NB4 (cell line): Measurements from ENCODE around the gene CEBPE.

Experiments used
- DNase-seq: peaks from one replicate; pipeline ENCODE4 v3.0.0; 2010; ENCODE audit warnings: low read depth
- H3K4me3 ChIP-seq: one replicate; pipeline ENCODE4 v1.5.1; 2011; ENCODE audit warnings: mild to moderate bottlenecking, low read depth, low read length, moderate library complexity
- MYC ChIP-seq: IDR thresholded peaks from 2 replicates; pipeline ENCODE4 v1.6.1; 2011; ENCODE audit warnings: low read depth, low read length
- POLR2A ChIP-seq: IDR thresholded peaks from 2 replicates; pipeline ENCODE4 v1.6.1; 2011; ENCODE audit warnings: mild to moderate bottlenecking; ENCODE audit not compliant: insufficient read length; ENCODE audit errors: extremely low read depth
- TF ChIP-seq, protein P1 (sequence below): IDR thresholded peaks from one replicate; pipeline ENCODE4 v1.5.1; 2012; ENCODE audit warnings: low read depth, low read length
- TF ChIP-seq, protein P2 (sequence below): IDR thresholded peaks from 2 replicates; pipeline ENCODE4 v1.6.1; 2011; ENCODE audit warnings: low read depth, low read length

The CEBPE gene

DNA sequence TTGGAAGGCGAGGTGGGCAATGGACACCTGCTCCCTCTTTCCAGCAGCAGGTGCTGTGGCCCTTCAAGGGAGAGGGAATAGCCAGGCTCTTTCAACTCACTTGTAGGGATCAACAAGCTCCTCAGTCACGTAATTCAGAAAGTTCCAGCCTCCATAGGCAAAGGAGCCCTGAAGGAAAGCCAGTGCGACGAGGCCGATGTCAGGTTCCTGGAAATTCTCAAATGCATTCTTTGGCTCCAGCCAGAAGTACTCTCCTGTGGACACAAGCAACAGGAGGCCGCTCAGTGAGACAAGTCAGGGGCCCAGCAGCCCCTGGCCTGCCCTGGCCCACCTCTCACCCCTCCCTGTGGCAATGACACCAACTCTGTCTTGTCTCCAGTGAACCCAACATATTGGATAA is 21.3 kb upstream of the CEBPE start:
- TF ChIP-seq, protein P1, sequence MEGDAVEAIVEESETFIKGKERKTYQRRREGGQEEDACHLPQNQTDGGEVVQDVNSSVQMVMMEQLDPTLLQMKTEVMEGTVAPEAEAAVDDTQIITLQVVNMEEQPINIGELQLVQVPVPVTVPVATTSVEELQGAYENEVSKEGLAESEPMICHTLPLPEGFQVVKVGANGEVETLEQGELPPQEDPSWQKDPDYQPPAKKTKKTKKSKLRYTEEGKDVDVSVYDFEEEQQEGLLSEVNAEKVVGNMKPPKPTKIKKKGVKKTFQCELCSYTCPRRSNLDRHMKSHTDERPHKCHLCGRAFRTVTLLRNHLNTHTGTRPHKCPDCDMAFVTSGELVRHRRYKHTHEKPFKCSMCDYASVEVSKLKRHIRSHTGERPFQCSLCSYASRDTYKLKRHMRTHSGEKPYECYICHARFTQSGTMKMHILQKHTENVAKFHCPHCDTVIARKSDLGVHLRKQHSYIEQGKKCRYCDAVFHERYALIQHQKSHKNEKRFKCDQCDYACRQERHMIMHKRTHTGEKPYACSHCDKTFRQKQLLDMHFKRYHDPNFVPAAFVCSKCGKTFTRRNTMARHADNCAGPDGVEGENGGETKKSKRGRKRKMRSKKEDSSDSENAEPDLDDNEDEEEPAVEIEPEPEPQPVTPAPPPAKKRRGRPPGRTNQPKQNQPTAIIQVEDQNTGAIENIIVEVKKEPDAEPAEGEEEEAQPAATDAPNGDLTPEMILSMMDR = no peak
- TF ChIP-seq MYC (no peak), POLR2A (no peak)
- TF ChIP-seq, protein P2, sequence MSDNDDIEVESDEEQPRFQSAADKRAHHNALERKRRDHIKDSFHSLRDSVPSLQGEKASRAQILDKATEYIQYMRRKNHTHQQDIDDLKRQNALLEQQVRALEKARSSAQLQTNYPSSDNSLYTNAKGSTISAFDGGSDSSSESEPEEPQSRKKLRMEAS = no peak
- DNase-seq = no peak
- no peak overlapping the region for H3K4me3 ChIP-seq

DNA sequence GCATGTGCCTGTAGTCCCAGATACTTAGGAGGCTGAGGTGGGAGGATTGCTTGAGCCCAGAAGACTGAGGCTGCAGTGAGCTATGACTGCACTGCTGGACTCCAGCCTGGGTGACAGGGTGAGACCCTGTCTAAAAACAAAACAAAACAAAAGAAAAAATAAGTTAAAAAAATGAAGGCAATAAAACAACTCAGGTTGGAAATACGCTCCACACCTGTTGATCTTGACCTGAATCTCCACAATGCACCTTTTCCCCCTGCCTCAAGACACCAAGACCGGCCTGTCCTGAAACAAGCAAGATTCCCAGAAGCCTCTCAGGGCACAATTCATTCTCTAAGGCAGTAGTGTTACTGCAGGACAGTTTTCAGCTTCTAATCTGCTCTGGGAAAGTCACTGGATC is 20.8 kb upstream of the CEBPE start:
- no peak overlapping the region for H3K4me3 ChIP-seq
- DNase-seq = no peak
- no peak for TF ChIP-seq MYC
- TF ChIP-seq, protein P1 = no peak
- TF ChIP-seq POLR2A = no peak
- TF ChIP-seq, protein P2 = no peak

DNA sequence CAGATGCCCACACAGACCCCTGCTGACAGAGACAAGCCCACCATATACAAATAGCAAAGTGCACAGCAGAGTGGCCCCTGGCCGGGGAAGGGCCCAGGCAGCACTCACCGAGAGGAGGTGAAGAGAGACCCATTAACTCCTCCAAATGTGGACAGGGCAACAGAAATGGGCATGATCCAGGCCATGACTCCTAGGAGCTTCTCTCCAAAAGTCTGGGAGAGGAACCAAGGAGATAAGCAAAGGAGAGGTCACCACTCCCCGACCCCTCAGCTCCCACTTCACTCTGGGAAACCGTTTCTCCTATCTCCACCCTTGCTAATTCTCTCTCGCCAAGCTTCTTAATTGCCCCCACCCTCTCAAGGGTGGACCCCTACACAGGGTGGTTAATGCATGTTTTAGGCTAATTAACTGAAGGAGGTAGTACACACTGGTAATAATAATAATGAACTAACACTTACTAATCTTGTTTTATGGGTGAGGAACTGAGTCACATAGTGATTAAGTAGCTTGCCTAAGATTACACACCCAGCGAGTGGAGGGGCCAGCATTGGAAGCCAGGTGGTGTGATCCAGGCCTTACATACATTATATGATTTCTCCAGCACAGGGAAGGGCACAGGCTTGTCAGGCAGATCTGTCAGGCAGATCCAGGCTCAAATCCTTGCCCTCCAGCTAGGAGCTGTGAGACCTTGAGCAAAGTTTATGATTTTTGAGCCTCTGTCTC is 18.9 kb upstream of the CEBPE start:
- no peak for DNase-seq
- TF ChIP-seq POLR2A (no peak), MYC (no peak)
- TF ChIP-seq, protein P2 = no peak
- TF ChIP-seq, protein P1 = no peak
- H3K4me3 ChIP-seq = no peak overlapping the region

DNA sequence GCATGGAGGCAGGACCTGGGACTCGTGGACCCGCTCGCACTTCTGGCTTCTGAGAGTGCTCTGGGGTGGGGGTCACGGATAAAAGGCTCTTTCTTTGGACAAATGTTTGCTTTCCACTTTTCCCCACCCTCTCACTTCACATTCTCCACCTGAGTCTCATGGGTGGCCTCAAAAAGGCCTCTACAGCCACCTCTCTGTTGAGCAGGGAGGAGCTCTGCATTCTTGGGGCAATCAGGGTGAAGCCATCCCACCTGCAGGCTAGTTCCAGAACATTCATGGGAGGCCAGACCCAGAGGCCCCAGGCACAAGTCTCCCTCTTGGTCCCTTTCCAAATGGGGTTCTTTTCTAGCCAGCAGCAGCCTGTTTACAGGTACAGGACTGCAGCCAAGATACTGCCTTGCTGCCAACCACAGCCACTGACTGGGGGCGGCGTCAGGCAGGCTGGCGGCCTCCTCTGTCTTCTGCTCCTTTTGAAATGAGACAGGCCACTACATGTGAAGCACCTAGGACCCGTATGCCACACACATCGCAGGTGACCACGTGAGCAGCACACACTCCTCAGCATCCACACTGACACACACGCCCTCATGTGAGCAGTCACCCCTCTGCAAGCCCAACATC is 18.2 kb upstream of the CEBPE start:
- H3K4me3 ChIP-seq = no peak overlapping the region
- DNase-seq = no peak
- TF ChIP-seq, protein P1 = no peak
- TF ChIP-seq POLR2A = no peak
- TF ChIP-seq, protein P2 = no peak
- no peak for TF ChIP-seq MYC

DNA sequence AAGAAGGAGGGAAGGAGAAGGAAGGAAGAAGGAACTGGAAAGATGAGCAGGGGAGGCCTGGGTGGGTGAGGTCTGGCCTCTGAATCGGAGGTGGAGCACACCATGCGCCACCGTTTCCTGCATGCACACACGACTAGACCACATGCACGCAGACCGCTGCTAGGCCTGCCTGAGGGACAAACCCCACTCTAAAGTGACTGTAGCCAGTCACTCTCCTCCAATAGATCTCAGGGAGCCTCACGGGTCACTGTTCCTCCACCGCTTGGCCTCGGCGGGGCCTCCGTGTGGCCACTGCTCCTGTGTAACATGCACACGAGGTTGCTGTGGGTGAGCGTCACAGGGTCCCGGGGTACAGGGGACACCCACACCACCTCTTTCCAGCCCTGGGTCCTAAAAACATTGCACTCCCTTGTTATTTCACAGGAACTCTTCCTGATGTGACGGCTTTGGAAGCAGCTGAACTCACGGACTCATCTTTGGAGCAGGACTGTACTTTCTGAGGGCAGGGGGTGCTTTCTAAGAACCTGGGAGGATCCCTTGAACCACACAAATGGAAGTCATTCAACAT is 17.6 kb upstream of the CEBPE start:
- TF ChIP-seq MYC (no peak), POLR2A (no peak)
- TF ChIP-seq, protein P2 = no peak
- TF ChIP-seq, protein P1 = no peak
- DNase-seq = no peak
- H3K4me3 ChIP-seq = no peak overlapping the region
